Measurements from ENCODE around the gene CEACAM1. TPM values are rescaled to one million over a fixed set of nuclear protein-coding genes. Genes with fewer than 3 reads are reported as not detected.
"Not testable (repeated sequence)": the region's sequence is repeated elsewhere in the genome, so short reads cannot be mapped to it uniquely, and the experiment has no call there.

Gene CEACAM1
- total and polyA plus RNA-seq, 9 donors = 0.92 to 7.3 (median 2.8) TPM

DNA sequence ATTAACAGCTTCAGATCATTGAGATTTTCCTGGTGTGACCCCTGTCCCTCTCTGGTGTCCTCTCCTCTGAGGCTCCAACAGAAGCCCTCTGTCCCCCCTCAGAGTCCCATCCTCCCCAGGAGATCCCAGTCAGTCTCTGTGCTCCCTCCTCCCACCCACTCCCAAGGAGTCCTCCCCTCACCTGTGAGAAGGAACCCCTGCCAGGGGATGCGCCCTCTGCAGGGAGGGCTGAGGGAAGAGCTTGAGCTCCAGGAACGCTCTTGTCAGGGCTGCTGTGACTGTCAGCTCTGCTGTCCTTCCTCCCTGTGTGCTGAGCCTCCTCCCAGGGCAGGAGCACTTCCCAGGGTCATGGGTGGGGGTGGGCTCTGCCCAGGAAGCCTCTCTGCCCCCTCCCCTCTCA lies 33.2 kb upstream of the CEACAM1 start:
- no peaks in the 10 kb centered on the region for H3K9me3 ChIP-seq
- WGBS, 3 donors = 77 to 88% (median 83%) methylated on average over 2 of the region's 2 CpGs

DNA sequence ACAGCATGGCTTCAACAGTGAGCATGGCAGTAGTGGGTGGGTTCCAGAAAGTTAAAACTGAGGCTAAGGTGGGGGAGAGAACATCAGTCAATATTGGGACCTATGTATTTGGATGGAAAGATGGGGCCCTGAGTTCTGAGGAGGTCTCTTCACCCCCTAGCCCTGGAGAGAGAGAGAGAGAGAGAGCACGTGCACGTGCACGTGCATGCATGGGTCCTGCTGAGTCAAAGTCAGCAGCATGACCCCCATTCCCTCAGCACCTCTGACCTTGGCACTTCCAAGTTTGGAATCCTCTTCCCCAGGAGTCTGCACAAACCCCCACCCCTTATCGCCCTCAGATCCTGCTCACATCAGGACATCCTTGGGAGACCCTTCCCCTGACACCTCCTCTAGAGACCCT lies 32.5 kb upstream of the CEACAM1 start:
- Histone ChIP-seq H3K4me3 (no peak overlapping the region), H3K9me3 (no peaks in the 10 kb centered on the region), H3K27ac (no peak overlapping the region), H3K27me3 (no peaks in the 10 kb centered on the region), H3K4me1 (ENCODE audit: insufficient read depth) (peaks cover 2% of the 10 kb centered on the region), H3K36me3 (no peaks in the 10 kb centered on the region)
- DNase-seq = no peak
- WGBS, 3 donors = 67 to 85% (median 69%) methylated on average over 4 of the region's 4 CpGs
- TF ChIP-seq EP300 (IDR thresholded peaks at IDR 0.05) = no peak
- TF ChIP-seq POLR2A (IDR thresholded peaks at IDR 0.05) = no peak
- TF ChIP-seq, protein P1, sequence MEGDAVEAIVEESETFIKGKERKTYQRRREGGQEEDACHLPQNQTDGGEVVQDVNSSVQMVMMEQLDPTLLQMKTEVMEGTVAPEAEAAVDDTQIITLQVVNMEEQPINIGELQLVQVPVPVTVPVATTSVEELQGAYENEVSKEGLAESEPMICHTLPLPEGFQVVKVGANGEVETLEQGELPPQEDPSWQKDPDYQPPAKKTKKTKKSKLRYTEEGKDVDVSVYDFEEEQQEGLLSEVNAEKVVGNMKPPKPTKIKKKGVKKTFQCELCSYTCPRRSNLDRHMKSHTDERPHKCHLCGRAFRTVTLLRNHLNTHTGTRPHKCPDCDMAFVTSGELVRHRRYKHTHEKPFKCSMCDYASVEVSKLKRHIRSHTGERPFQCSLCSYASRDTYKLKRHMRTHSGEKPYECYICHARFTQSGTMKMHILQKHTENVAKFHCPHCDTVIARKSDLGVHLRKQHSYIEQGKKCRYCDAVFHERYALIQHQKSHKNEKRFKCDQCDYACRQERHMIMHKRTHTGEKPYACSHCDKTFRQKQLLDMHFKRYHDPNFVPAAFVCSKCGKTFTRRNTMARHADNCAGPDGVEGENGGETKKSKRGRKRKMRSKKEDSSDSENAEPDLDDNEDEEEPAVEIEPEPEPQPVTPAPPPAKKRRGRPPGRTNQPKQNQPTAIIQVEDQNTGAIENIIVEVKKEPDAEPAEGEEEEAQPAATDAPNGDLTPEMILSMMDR (IDR thresholded peaks at IDR 0.05) = no peak
- intact Hi-C loops (cut with DNase I) = no loop called here

More for the DNA sequence above, 33.2 kb upstream of the CEACAM1 start:
- no peak for DNase-seq
- Histone ChIP-seq H3K4me3 (no peak overlapping the region), H3K27ac (no peak overlapping the region), H3K4me1 (ENCODE audit: insufficient read depth) (peaks cover 2% of the 10 kb centered on the region), H3K27me3 (no peaks in the 10 kb centered on the region), H3K36me3 (no peaks in the 10 kb centered on the region)
- TF ChIP-seq, protein P1 (IDR thresholded peaks at IDR 0.05) = no peak
- no peak for TF ChIP-seq POLR2A (IDR thresholded peaks at IDR 0.05)
- no peak for TF ChIP-seq EP300 (IDR thresholded peaks at IDR 0.05)
- intact Hi-C loops (cut with DNase I) = no loop called here

DNA sequence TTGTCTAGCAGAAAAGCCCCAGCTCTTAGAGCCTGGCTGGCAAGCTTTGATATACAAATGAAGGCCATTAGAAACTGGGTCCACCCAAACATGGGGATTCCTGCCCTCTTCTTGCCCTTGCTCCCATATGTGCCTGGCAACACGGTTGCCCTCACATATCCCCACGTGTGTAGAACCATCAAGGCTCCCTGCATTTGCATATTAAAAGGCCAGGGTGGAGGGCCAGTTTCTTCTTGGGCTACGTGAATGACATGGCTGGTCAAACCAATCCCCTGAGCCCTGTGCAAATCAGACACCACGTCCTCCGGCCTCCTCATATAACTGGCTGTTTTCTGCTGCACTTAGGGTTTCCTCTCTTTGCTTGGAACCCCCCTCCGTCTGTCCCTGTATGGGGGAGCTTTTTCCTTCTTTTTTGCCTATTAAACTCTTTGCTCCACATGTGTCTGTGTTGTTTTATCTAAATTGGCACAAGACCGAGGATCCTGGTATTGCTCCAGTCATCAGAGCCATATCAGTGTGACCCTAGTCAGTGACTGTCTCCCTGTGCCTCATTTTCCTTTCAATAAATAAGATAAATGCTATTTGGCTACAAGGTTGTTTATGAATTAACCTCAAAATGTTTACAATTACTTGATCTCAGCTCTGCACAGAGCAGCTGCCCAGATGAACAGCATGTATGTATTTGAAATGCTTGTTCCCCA lies 30.3 kb upstream of the CEACAM1 start:
- H3K4me1 ChIP-seq (ENCODE audit: insufficient read depth) = peaks cover 2% of the 10 kb centered on the region
- no peaks in the 10 kb centered on the region for H3K36me3 ChIP-seq
- H3K9me3 ChIP-seq = no peaks in the 10 kb centered on the region
- intact Hi-C loops (cut with DNase I) = no loop called here
- H3K27ac ChIP-seq = no peak overlapping the region
- no peak for DNase-seq
- 30 to 40% (median 33%) methylated on average over 7 of the region's 7 CpGs for WGBS, 3 donors
- no peak for TF ChIP-seq EP300 (IDR thresholded peaks at IDR 0.05)
- TF ChIP-seq POLR2A (IDR thresholded peaks at IDR 0.05) = no peak
- TF ChIP-seq, protein P1 (IDR thresholded peaks at IDR 0.05) = no peak
- no peaks in the 10 kb centered on the region for H3K27me3 ChIP-seq
- H3K4me3 ChIP-seq = no peak overlapping the region

DNA sequence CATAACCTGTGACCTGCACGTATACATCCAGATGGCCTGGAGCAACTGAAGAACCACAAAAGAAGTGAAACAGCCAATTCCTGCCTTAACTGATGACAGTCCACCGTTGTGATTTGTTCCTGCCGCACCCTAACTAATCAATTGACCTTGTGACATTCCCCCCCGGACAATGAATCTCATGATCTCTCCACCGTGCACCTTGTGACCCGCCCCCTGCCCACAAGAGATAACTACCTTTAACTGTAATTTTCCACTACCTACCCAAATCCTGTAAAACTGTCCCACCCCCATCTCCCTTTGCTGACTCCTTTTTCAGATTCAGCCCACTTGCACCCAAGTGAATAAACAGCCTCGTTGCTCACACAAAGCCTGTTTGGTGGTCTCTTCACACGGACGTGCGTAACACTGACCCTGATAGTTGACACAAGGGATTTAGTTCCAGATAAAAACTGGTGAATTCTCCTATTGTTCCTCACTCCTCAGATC lies 29.1 kb upstream of the CEACAM1 start:
- H3K4me3 ChIP-seq; intact Hi-C loops (cut with DNase I); H3K9me3 ChIP-seq; H3K27me3 ChIP-seq; H3K36me3 ChIP-seq; H3K27ac ChIP-seq; H3K4me1 ChIP-seq (ENCODE audit: insufficient read depth); DNase-seq: not testable (repeated sequence)
- 78 to 81% (median 79%) methylated on average over 10 of the region's 10 CpGs for WGBS, 3 donors

DNA sequence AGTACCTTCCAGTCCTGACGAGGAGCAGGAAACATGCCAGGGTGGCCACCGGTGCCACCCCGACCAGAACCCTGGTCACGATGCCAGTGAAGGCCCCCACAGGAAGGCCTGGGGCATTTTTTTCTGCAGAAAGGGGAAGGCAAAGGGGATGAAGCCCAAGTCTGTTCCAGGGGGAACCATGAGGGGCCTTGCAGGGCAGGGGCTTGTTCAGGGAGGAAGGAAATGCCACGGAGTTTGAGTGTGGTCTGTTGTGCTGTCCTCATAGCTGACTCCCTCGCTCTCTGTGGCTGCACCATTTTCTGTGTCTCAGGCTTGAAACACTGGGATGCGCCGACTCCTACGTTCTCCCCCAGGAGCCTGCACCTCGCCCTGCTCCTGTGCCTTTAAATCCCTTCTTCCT lies 27.5 kb upstream of the CEACAM1 start:
- WGBS, 3 donors = 38 to 47% (median 46%) methylated on average over 10 of the region's 10 CpGs
- Histone ChIP-seq H3K27me3 (no peaks in the 10 kb centered on the region), H3K27ac (no peak overlapping the region), H3K4me3 (no peak overlapping the region), H3K36me3 (no peaks in the 10 kb centered on the region), H3K4me1 (ENCODE audit: insufficient read depth) (peaks cover 2% of the 10 kb centered on the region), H3K9me3 (no peaks in the 10 kb centered on the region)
- TF ChIP-seq, protein P1 (IDR thresholded peaks at IDR 0.05) = no peak
- TF ChIP-seq EP300 (IDR thresholded peaks at IDR 0.05) (no peak), POLR2A (IDR thresholded peaks at IDR 0.05) (no peak)
- intact Hi-C loops (cut with DNase I) = no loop called here
- DNase-seq = no peak

Measured in ovary (tissue), 9 donors.